NB4 (cell line): ENCODE results near the gene TPH1.

Experiments used
- CTCF ChIP-seq: IDR thresholded peaks from one replicate; pipeline ENCODE4 v1.5.1; 2012; ENCODE audit warnings: low read depth, low read length
- MYC ChIP-seq: IDR thresholded peaks from 2 replicates; pipeline ENCODE4 v1.6.1; 2011; ENCODE audit warnings: low read depth, low read length
- POLR2A ChIP-seq: IDR thresholded peaks from 2 replicates; pipeline ENCODE4 v1.6.1; 2011; ENCODE audit warnings: mild to moderate bottlenecking; ENCODE audit not compliant: insufficient read length; ENCODE audit errors: extremely low read depth

GRCh38 chr11:18061351-18061750, 15.3 kb upstream of the TPH1 start:
- no peak for TF ChIP-seq CTCF
- TF ChIP-seq POLR2A = no peak
- no peak for TF ChIP-seq MYC
